ENCODE results near the gene SLC37A2.

Gene SLC37A2

DNA sequence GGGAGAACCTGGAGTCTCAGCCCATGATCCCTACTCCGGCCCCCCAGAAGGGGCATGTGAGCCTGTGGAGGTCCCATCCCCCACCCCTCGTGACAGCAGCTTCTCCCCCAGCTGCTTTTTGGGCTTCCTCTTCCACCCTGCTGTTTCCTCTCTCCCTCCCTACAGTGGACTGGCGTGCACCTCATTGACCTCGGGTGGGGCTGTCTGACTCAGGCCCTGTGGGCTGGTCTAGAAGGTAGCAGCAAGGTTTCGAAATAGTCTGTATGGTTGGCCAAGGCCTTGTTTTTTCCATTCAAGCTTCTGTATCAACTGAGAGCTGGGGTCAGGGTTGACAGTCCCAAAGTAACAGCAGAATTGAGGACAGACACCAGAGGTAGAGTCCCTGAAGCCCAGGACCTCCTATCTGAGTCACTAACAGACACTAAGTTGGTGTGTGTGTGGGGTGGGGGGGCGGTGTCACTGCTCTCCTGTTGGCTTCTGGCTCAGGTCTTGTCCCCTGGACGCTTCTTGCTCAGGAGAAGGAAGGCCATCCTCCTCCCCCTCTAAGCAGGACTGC lies 7.7 kb downstream of the SLC37A2 start:
- DNase-seq (ENCODE audit: low read depth in 2 of 2), result no peak

DNA sequence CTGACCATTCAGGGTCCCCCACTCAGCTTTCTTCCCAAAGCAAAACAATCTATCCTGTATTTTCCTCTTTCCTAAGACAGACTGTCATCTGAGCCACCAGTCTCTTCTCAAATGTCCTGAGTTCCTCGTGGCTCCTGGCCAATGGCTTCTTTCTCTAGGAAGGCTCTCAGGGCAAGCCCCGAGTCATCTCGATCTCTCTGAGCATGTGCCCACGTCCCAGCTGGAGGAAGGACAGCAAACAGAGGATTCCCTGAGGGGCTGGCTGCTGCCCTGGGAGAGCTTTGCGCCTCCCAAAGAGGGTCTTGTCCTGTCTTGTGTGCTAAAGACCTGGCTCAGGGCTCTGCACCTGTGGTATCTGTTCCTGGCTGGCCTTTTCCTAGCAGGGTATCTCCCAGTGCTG lies 8.3 kb downstream of the SLC37A2 start:
- DNase-seq (ENCODE audit: low read depth in 2 of 2), result no peak

DNA sequence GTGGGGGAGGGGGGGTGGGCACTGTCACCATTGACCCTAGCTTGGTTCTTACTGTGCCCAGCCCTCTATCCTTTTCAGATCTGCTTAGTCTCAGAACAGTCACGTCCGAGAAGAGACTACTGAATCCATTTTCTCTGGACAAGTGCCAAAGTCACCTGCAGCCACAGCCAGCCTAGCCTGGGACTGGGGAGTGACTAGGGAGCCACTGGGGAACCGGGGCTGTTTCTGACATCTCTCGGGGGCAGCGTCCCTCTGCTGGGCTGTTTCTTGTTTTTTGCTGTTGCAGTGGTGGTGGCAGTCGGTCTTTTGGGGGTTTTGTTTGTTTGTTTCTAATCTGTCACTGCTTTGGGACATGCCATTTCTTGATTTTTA lies 8.7 kb downstream of the SLC37A2 start:
- DNase-seq (ENCODE audit: low read depth in 2 of 2), result no peak

DNA sequence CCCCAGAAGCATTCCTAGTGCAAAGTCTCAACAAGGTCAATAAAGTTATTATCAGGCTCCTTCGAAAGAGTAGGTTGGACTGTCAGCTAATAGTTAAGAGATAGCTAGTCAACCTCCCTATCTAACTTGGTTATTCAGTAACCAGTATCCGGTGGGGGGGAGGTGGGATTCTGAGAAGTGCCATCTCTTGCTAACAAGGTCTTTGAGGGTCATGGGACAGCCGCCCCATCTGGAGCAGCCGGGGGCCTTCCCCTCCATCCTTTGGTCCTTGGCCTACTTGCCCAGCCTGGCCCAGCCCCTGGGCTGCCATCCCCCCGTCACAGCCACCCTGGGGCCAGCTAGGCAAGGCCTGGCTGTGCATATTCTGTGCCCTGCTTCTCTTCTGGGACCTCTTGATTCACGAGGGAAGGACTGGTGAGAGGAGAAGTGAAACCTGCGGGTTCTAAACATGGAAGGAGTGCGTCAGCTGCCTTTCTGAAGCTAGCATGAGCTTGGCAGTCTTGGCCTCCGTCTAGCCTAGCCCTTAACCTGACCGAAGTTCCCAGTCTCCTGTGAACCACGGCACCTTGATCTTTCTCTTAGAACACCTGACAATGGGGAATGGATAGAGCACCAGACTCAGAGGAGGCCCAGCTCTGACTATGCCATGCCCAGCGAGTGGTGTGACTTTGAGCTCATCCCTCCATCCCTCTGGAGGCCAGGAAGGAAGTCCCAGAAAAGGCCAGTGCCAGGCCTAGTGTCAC lies 9.3 kb downstream of the SLC37A2 start:
- DNase-seq (ENCODE audit: low read depth in 2 of 2), result no peak

DNA sequence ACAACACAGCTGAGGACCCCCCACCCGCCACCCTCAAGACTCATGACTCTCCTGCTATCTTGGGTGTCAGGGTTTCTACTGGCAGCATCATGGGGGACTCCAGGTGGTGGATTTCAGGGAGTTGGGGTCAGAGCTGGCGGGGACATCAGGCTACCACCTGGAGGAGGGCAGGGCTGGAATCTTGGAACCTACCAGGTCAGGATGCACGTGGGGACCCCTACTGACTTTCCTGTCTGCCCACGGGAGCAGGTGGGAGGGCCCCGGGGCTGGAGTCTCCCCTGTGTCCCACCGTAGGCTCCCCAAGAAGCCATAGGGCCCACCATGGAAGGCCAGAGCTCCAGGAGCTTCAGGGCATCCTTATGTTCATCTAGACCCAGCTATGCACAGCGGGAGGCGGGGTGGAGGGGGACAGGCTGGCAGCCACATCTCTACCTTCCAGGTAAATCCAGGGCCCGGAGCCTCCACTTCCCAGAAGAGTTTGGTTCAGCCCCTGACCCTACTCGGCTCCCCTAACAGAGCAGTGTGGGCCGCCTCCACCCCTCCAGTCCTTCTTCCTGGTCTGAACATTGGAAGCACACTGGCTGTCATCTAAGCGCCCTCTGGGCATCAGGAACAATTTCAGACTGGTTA lies 10.0 kb downstream of the SLC37A2 start:
- DNase-seq (ENCODE audit: low read depth in 2 of 2), result no peak

DNA sequence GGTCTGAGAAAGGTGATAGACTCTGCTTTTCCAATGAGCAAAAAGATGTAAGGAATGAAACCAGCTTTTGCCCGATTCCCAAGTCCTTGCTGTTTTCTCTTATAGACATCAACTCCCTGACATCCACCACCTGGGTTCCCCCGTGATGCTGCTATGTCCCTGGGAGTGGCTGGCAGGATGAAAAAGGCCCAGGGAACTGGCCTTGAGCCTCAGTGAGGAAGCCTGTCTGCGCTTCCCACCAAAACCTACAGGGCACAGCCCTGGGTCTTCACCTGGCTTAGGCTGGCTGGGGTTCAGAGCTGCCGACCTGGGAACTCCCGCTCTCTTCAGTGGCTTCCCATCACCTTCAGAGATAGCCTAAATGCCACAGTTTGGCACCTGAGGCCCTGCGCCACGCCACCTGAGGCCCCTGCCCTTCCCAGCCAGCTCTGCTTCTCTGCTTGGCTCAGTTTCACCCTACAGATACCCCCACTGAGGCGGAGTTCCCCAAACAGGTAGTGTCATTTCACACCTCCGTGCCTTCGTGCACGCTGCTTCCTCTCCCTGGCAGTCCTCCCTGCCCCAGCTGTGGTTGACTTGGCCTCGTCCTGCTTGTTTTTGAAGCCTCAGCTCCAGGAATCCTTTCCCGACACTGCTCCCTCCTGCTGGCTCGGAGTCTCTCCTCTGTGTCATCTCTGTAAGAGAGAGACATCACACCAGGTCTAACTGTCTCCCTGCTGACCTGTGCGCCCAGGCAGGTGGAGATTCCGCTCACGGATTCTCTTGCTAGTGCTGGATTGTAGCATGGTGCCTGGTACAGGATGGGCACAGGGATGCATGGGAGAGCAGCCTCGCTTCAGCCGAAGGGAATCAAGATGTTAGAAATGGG lies 10.7 kb downstream of the SLC37A2 start:
- no peak for DNase-seq (ENCODE audit: low read depth in 2 of 2)

DNA sequence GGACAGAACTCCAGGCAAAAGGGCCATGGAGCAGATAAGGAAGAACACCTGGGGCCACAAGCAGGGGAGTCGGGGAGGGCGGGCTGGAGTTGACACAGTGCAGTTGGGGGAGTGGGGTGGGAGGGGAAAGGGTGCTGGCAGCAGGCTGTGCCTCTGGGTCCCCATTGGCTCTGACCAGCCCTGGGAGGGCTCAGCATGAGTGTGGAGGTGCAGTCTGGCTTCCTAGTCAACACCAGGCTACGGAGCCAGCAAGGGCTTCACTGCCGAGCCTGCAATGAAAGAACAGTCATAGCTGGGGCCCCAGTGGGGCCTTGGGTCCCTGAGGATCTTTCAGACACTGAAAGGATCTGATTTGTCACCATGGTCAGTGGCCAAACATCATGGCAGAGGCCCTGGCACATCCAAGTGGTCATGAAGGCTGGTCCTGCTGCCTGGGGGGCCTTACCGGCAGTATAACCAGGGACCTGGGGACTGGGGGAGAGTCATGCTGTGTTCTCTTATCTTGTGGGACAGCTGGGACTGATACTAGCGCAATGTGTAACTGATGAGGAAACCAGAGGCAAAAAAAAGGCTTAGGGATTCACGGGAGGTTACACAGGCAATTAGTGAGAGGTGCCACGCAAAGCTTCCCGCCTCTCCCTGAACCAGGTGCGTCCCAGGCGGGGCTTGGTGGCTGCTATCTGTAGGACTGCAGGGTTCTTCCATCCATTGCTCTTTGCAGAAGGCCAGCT lies 11.6 kb downstream of the SLC37A2 start:
- no peak for DNase-seq (ENCODE audit: low read depth in 2 of 2)

DNA sequence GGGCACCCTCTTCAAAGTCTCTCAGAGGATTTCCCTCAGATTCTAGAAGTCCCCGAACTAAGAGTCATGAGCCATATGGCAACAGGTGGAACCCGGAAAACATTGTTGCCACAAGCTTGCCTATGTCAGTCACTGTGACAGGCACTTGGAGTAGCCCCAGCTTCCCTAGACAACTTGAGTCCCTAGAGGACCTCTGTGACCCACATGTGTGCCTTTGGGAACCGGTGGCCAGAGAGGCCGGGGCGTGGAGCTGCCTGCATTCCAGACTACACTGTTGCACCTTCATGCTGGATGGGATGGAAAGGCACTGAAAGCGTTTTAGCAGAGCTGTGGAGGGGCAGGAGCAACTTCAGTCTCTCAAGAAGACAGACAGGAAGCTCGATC lies 12.1 kb downstream of the SLC37A2 start:
- DNase-seq (ENCODE audit: low read depth in 2 of 2), result no peak

GRCh38 chr11:125075900-125076317 lies 12.8 kb downstream of the SLC37A2 start:
- no peak for DNase-seq (ENCODE audit: low read depth in 2 of 2)

- no peak for DNase-seq (ENCODE audit: low read depth in 2 of 2)
Observed at GRCh38 chr11:125076378-125076945, 13.4 kb downstream of the SLC37A2 start.

GRCh38 chr11:125078016-125078415 lies 14.9 kb downstream of the SLC37A2 start:
- DNase-seq (ENCODE audit: low read depth in 2 of 2), result no peak

DNA sequence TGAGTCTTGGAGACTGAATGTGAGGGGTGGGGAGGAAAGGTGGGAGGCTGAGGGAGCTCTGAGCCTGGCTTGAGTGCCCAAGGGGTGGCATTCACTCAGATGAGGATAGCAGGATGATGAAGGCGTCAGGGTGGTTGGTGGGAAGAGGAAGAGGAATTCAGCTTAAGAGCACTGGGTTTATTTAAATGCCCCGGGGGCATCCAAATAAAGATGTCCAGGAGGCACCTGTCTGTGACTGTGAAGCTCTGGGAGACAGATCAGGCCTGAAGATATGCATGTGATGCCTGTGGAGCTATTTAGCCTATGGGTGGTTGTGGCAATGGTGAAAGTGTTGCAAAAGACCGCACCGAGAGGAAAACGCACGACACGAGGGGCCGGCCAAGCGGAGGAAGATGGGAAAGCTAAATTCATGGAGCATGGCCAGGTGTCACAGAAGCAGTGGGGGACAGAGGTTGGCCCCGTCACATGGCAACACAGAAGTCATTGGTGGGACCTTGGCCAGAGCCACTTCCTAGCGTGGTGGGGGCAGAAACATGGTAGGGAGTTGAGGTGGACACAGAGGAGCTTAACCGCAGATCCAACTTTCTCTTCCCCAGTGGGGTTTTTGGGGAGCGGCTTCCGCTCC lies 15.5 kb downstream of the SLC37A2 start:
- no peak for DNase-seq (ENCODE audit: low read depth in 2 of 2)

GRCh38 chr11:125079151-125079877 lies 16.2 kb downstream of the SLC37A2 start:
- no peak for DNase-seq (ENCODE audit: low read depth in 2 of 2)

DNA sequence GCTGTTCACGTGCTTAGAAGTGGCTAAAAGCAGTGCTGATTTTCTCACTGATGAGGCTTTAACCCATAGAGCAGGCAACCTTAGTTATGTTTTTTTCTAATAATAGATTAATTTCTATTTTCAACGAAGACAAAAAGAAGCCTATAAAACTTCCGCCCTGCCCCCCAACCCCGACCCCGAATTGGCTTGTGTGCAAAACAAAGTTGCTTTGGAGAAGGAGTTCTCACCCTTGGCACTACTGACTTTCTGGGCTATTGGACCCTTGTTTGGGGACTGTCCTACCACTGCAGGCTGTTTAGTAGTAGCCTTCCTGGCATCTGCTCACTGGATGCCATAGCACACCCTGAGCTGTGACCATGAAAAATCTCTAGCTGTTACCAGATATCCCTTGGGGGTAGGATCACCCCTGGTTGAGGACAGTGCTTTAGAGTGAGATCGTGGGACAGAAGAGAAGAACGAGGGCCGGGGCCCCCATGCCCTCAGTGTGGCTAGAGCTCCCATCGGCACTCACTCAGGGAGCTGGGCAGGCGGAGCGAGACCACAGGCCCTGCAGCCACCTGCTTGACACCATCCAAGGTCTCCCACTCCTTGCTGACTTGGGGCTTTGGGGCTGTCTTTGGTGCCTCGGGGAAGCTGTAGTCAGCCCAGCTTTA lies 16.9 kb downstream of the SLC37A2 start:
- no peak for DNase-seq (ENCODE audit: low read depth in 2 of 2)

DNA sequence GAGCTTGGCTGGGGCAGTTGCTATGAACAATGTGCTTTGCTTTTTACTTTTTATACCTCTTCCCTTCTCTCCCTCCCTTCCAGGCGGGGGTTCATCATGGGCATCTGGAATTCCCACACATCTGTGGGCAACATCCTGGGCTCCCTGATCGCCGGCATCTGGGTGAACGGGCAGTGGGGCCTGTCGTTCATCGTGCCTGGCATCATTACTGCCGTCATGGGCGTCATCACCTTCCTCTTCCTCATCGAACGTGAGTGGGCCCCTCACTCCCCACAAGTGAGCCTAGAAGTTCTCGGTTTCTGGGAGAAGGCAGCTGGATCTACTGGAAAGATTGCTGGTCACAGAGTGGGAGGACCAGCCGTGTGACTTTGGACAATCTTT lies 17.4 kb downstream of the SLC37A2 start:
- DNase-seq (ENCODE audit: low read depth in 2 of 2), result no peak

GRCh38 chr11:125081098-125081798 lies 18.1 kb downstream of the SLC37A2 start:
- DNase-seq (ENCODE audit: low read depth in 2 of 2), result no peak

GRCh38 chr11:125082040-125082439 lies 18.9 kb downstream of the SLC37A2 start:
- no peak for DNase-seq (ENCODE audit: low read depth in 2 of 2)

- no peak for DNase-seq (ENCODE audit: low read depth in 2 of 2)
Observed at GRCh38 chr11:125082611-125083311, 19.7 kb downstream of the SLC37A2 start.
